ENCODE data around the gene PKP2. TPM values are rescaled to one million over a fixed set of nuclear protein-coding genes. Genes with fewer than 3 reads are reported as not detected.
"Not testable (repeated sequence)": the region's sequence is repeated elsewhere in the genome, so short reads cannot be mapped to it uniquely, and the experiment has no call there.

The PKP2 gene
- total and polyA plus RNA-seq, 11 donors: 111 to 576 (median 368) TPM

DNA sequence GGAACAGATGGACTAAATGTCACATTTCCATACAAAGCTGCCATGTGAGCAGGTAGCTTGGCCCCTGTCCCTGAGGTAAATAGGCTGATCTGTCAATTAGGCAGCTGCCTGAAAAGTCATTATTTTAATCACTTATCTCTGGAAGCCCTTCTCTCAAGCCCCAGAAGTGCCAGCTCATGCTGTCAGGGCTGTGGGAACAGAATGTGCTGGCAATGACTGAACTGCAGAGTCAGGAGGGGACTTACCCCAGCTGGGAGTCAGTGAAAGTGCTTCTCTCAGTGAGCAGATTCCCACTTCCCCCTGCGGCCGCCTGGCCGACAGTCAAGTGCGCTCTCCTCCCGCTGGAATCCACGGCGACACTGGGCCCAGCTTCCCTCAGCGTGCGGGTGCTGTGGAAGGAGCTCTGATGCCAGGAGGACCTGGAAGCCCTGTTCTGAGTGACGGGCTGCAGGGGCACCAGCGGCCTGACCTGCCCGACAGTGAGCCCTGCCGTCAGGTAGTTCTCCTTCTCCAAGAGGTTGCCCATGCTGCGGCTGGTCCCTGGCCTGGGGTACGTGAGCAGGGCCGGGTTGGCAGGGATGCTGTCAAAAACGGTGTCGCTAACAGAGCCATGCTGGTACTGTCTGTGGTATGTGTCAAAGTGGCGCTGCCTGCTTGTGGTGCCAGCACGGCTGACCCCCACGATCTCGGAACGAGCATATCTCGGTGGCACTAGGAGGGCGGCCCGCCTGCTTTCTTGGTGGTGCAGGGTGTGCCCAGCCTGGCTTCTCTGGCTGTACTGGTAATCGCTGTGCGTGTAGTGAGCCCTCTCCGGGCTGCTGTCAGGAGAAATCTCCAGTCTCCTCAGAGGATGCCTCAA is 18.7 kb downstream of the PKP2 start:
- Histone ChIP-seq H3K27me3 (no peaks in the 10 kb centered on the region), H3K27ac (peak overlapping the region; percentile 68 to 97 (median 86)), H3K9me3 (no peaks in the 10 kb centered on the region), H3K36me3 (peaks cover 0 to 21% (median 0%) of the 10 kb centered on the region in 9 donors), H3K4me3 (peak overlapping the region in 8 of 12 donors; percentile 5 to 50 (median 26)), H3K4me1 (peaks cover 0 to 77% (median 16%) of the 10 kb centered on the region in 12 donors)
- DNase-seq (peak; percentile 82 to 90 (median 87)), ATAC-seq (peak; percentile 88 to 94 (median 92))
- WGBS, 4 donors: 39 to 64% (median 49%) methylated on average over 21 to 29 of the region's 29 CpGs
- intact Hi-C loops (cut with DNase I): loop anchor here in 6 of 10 donors (2.0 to 5.0 kb wide), 4 partner anchors 17 to 57 kb away; no protein-coding TSS in a partner anchor
- TF ChIP-seq CTCF (IDR thresholded peaks at IDR 0.05): no peak
- TF ChIP-seq POLR2A (IDR thresholded peaks at IDR 0.05): peak in 1 of 2 donors; percentile 58

- 51 to 60% (median 55%) methylated on average over 2 of the region's 2 CpGs for WGBS, 4 donors
- Histone ChIP-seq H3K27ac (peak overlapping the region; percentile 58 to 97 (median 86)), H3K9me3 (no peaks in the 10 kb centered on the region), H3K36me3 (peaks cover 0 to 21% (median 0%) of the 10 kb centered on the region in 9 donors), H3K4me3 (peak overlapping the region in 5 of 12 donors; percentile 15 to 41 (median 28)), H3K4me1 (peaks cover 0 to 70% (median 17%) of the 10 kb centered on the region in 12 donors), H3K27me3 (no peaks in the 10 kb centered on the region)
- DNase-seq: no peak
- intact Hi-C loops (cut with DNase I): loop anchor here in 6 of 10 donors (2.0 to 5.0 kb wide), 3 partner anchors 49 to 55 kb away; no protein-coding TSS in a partner anchor
- TF ChIP-seq POLR2A (IDR thresholded peaks at IDR 0.05): no peak
- TF ChIP-seq CTCF (IDR thresholded peaks at IDR 0.05): no peak
- ATAC-seq: no peak
These were observed 20.6 kb downstream of the PKP2 start for GRCh38 chr12:32876004-32876403.

GRCh38 chr12:32874975-32875374 is 21.6 kb downstream of the PKP2 start:
- Histone ChIP-seq H3K4me3 (no peak overlapping the region), H3K9me3 (no peaks in the 10 kb centered on the region), H3K36me3 (peaks cover 0 to 21% (median 0%) of the 10 kb centered on the region in 9 donors), H3K27ac (peak overlapping the region; percentile 2 to 97 (median 86)), H3K4me1 (peaks cover 0 to 72% (median 16%) of the 10 kb centered on the region in 12 donors), H3K27me3 (no peaks in the 10 kb centered on the region)
- WGBS, 4 donors: 88 to 100% (median 96%) methylated on average over 1 of the region's 1 CpG
- no peak for ATAC-seq
- no peak for DNase-seq
- intact Hi-C loops (cut with DNase I): loop anchor here in 5 of 10 donors (5.0 kb wide), 2 partner anchors 48 to 53 kb away; no protein-coding TSS in a partner anchor
- TF ChIP-seq POLR2A (IDR thresholded peaks at IDR 0.05) (no peak), CTCF (IDR thresholded peaks at IDR 0.05) (no peak)

- ATAC-seq (no peak), DNase-seq (no peak)
- intact Hi-C loops (cut with DNase I): no loop called here
- peak overlapping the region in 11 of 12 donors; percentile 13 to 97 (median 86) for H3K27ac ChIP-seq
- peaks cover 0 to 28% (median 0%) of the 10 kb centered on the region in 9 donors for H3K36me3 ChIP-seq
- no peak overlapping the region for H3K4me3 ChIP-seq
- no peaks in the 10 kb centered on the region for H3K9me3 ChIP-seq
- no peaks in the 10 kb centered on the region for H3K27me3 ChIP-seq
- TF ChIP-seq POLR2A (IDR thresholded peaks at IDR 0.05): no peak
- no peak for TF ChIP-seq CTCF (IDR thresholded peaks at IDR 0.05)
- 48 to 68% (median 55%) methylated on average over 3 of the region's 3 CpGs for WGBS, 4 donors
- H3K4me1 ChIP-seq: peaks cover 0 to 74% (median 17%) of the 10 kb centered on the region in 12 donors
These were observed 22.5 kb downstream of the PKP2 start for GRCh38 chr12:32874078-32874477.

DNA sequence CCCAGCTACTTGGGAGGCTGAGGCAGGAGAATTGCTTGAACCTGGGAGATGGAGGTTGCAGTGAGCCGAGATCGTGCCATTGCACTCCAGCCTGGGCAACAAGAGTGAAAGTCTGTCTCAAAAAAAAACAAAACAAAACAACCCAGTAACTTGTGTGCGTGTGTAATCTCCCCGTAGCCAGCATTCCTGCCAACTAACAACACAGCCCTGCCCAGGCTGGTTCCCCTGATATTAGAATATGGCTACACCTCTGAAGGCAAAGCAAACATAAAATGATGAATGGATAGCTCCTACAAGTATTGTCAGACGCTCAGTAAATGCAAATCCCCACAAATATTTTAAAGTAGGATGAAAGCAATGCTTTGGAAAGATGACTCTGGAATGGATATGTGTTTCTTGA is 24.2 kb downstream of the PKP2 start:
- H3K27me3 ChIP-seq; intact Hi-C loops (cut with DNase I); DNase-seq; H3K4me3 ChIP-seq; H3K9me3 ChIP-seq: not testable (repeated sequence)
- Histone ChIP-seq H3K4me1 (peaks cover 0 to 69% (median 14%) of the 10 kb centered on the region in 12 donors), H3K36me3 (peaks cover 0 to 44% (median 10%) of the 10 kb centered on the region in 9 donors), H3K27ac (peak overlapping the region in 9 of 12 donors; percentile 1 to 87 (median 24))
- ATAC-seq: peak in 1 of 4 donors; percentile 38
- 43 to 57% (median 55%) methylated on average over 5 of the region's 5 CpGs for WGBS, 4 donors
